Testis (tissue), 2 donors: ENCODE measurements around the gene CYB5R4.

Source experiments
- CTCF ChIP-seq, 3 experiments: fragments of 450-650 bp in 2 of 3; fragments of 200-600 bp in 1 of 3; sonication (generic) in 1 of 3; IDR thresholded peaks; one replicate each; pipeline ENCODE4 v1.5.1; 2016 to 2019; ENCODE audit warnings: antibody characterized with exemption in 3 of 3, mild to moderate bottlenecking in 2 of 3, moderate library complexity in 1 of 3
- POLR2A ChIP-seq: fragments of 450-650 bp; IDR thresholded peaks from one replicate; pipeline ENCODE4 v1.6.1; 2017; ENCODE audit warnings: antibody characterized with exemption, mild to moderate bottlenecking, moderate library complexity

- TF ChIP-seq CTCF (IDR thresholded peaks at IDR 0.05) (no peak), POLR2A (no peak)
These were observed 153.9 kb downstream of the CYB5R4 start for GRCh38 chr6:84013354-84013753.
